Effector memory CD4-positive, alpha-beta T cell (primary cell): Measurements from ENCODE around the gene ZNF440.
"Not testable (repeated sequence)": the region's sequence is repeated elsewhere in the genome, so short reads cannot be mapped to it uniquely, and the experiment has no call there.

ENCODE experiments used
- DNase-seq, 3 donors: peaks; one replicate each; pipeline ENCODE4 v3.0.0-alpha.2; 2020
- H3K27ac ChIP-seq: 2 replicates; pipeline ENCODE4 v1.7.0; 2013; ENCODE audit warnings: mild to moderate bottlenecking, low read length, moderate library complexity; ENCODE audit not compliant: insufficient read depth, poor library complexity, severe bottlenecking
- H3K27me3 ChIP-seq: replicated peaks from 2 replicates; pipeline ENCODE4 v1.7.0; 2013; ENCODE audit warnings: mild to moderate bottlenecking, low read length; ENCODE audit not compliant: insufficient read depth, control insufficient read depth, poor library complexity, severe bottlenecking
- H3K36me3 ChIP-seq: 2 replicates; pipeline ENCODE4 v1.7.0; 2013; ENCODE audit warnings: mild to moderate bottlenecking, low read length, moderate library complexity; ENCODE audit not compliant: control insufficient read depth, insufficient read depth
- H3K4me1 ChIP-seq: 2 replicates; pipeline ENCODE4 v1.7.0; 2013; ENCODE audit warnings: low read length, mild to moderate bottlenecking; ENCODE audit not compliant: control insufficient read depth, insufficient read depth, poor library complexity, severe bottlenecking
- H3K4me3 ChIP-seq: 2 replicates; pipeline ENCODE4 v1.7.0; 2013; ENCODE audit warnings: low read length, low read depth, mild to moderate bottlenecking; ENCODE audit not compliant: insufficient read depth, poor library complexity, severe bottlenecking
- H3K9me3 ChIP-seq: 2 replicates; pipeline ENCODE4 v1.7.0; 2013; ENCODE audit warnings: mild to moderate bottlenecking, low read length, moderate library complexity; ENCODE audit not compliant: control insufficient read depth

The ZNF440 gene

GRCh38 chr19:11853358-11853757 lies 39.3 kb downstream of the ZNF440 start:
- Histone ChIP-seq H3K27ac (no peak overlapping the region), H3K36me3 (peaks cover 5% of the 10 kb centered on the region), H3K4me1 (no peaks in the 10 kb centered on the region), H3K27me3 (no peaks in the 10 kb centered on the region), H3K4me3 (no peak overlapping the region), H3K9me3 (peaks cover 5% of the 10 kb centered on the region)
- DNase-seq, result no peak

GRCh38 chr19:11856596-11857250 lies 42.6 kb downstream of the ZNF440 start:
- no peaks in the 10 kb centered on the region for H3K4me1 ChIP-seq
- peaks cover 5% of the 10 kb centered on the region for H3K36me3 ChIP-seq
- H3K9me3 ChIP-seq, result peaks cover 20% of the 10 kb centered on the region
- no peak overlapping the region for H3K27ac ChIP-seq
- no peak overlapping the region for H3K4me3 ChIP-seq
- DNase-seq, result no peak
- H3K27me3 ChIP-seq, result no peaks in the 10 kb centered on the region

GRCh38 chr19:11860721-11861120 lies 46.6 kb downstream of the ZNF440 start:
- Histone ChIP-seq H3K27me3 (no peaks in the 10 kb centered on the region), H3K36me3 (no peaks in the 10 kb centered on the region), H3K27ac (no peak overlapping the region), H3K4me3 (no peak overlapping the region), H3K4me1 (no peaks in the 10 kb centered on the region), H3K9me3 (peaks cover 19% of the 10 kb centered on the region)
- DNase-seq, result no peak

GRCh38 chr19:11861301-11861700 lies 47.2 kb downstream of the ZNF440 start:
- Histone ChIP-seq H3K9me3 (peaks cover 19% of the 10 kb centered on the region), H3K4me1 (no peaks in the 10 kb centered on the region), H3K4me3 (no peak overlapping the region), H3K27me3 (no peaks in the 10 kb centered on the region), H3K36me3 (peaks cover 4% of the 10 kb centered on the region), H3K27ac (no peak overlapping the region)
- DNase-seq, result no peak

- DNase-seq, H3K27ac ChIP-seq, H3K4me3 ChIP-seq, H3K27me3 ChIP-seq, H3K4me1 ChIP-seq: not testable (repeated sequence)
- H3K36me3 ChIP-seq, result peaks cover 26% of the 10 kb centered on the region
- H3K9me3 ChIP-seq, result peaks cover 33% of the 10 kb centered on the region
Measured at GRCh38 chr19:11867766-11868165, 53.7 kb downstream of the ZNF440 start.

- Histone ChIP-seq H3K27me3 (no peaks in the 10 kb centered on the region), H3K4me1 (no peaks in the 10 kb centered on the region), H3K4me3 (no peak overlapping the region), H3K27ac (no peak overlapping the region), H3K9me3 (peaks cover 33% of the 10 kb centered on the region), H3K36me3 (peaks cover 26% of the 10 kb centered on the region)
- DNase-seq, result no peak
Measured at GRCh38 chr19:11868188-11868587, 54.1 kb downstream of the ZNF440 start.

- Histone ChIP-seq H3K36me3 (peaks cover 10% of the 10 kb centered on the region), H3K27ac (no peak overlapping the region), H3K4me1 (no peaks in the 10 kb centered on the region), H3K4me3 (no peak overlapping the region), H3K27me3 (no peaks in the 10 kb centered on the region), H3K9me3 (peaks cover 22% of the 10 kb centered on the region)
- DNase-seq, result no peak
Measured at GRCh38 chr19:11872624-11873023, 58.6 kb downstream of the ZNF440 start.

GRCh38 chr19:11873762-11874161 lies 59.7 kb downstream of the ZNF440 start:
- DNase-seq, result no peak
- H3K4me3 ChIP-seq, result no peak overlapping the region
- H3K27me3 ChIP-seq, result no peaks in the 10 kb centered on the region
- no peaks in the 10 kb centered on the region for H3K36me3 ChIP-seq
- H3K4me1 ChIP-seq, result no peaks in the 10 kb centered on the region
- peaks cover 13% of the 10 kb centered on the region for H3K9me3 ChIP-seq
- H3K27ac ChIP-seq, result no peak overlapping the region

GRCh38 chr19:11879687-11880266 lies 65.7 kb downstream of the ZNF440 start:
- not testable (repeated sequence) for H3K27me3 ChIP-seq, H3K4me1 ChIP-seq, H3K27ac ChIP-seq, H3K36me3 ChIP-seq, H3K4me3 ChIP-seq, H3K9me3 ChIP-seq
- DNase-seq, result peak in 1 of 3 donors; percentile 26

GRCh38 chr19:11880598-11880997 lies 66.5 kb downstream of the ZNF440 start:
- Histone ChIP-seq H3K36me3 (no peaks in the 10 kb centered on the region), H3K9me3 (no peaks in the 10 kb centered on the region), H3K27ac (no peak overlapping the region), H3K4me1 (no peaks in the 10 kb centered on the region), H3K4me3 (no peak overlapping the region), H3K27me3 (no peaks in the 10 kb centered on the region)
- DNase-seq, result no peak
